ENCODE measurements around the gene FRA10AC1.

Gene FRA10AC1

GRCh38 chr10:93678805-93679587 lies 23.4 kb downstream of the FRA10AC1 start:
- no peak for TF ChIP-seq CTCF (IDR thresholded peaks at IDR 0.05)
- no peak overlapping the region for H3K4me3 ChIP-seq
- DNase-seq (ENCODE audit: low spot score) = no peak

GRCh38 chr10:93678386-93678785 lies 24.0 kb downstream of the FRA10AC1 start:
- no peak overlapping the region for H3K4me3 ChIP-seq
- no peak overlapping the region for H3K27ac ChIP-seq
- no peak for TF ChIP-seq CTCF (IDR thresholded peaks at IDR 0.05)
- no peak for DNase-seq (ENCODE audit: low spot score)

More at GRCh38 chr10:93678805-93679587, 23.4 kb downstream of the FRA10AC1 start:
- H3K27ac ChIP-seq = no peak overlapping the region

GRCh38 chr10:93673791-93674190 lies 28.6 kb downstream of the FRA10AC1 start:
- Histone ChIP-seq H3K27ac (no peak overlapping the region), H3K4me3 (no peak overlapping the region)
- DNase-seq (ENCODE audit: low spot score) = no peak
- TF ChIP-seq CTCF (IDR thresholded peaks at IDR 0.05) = no peak

- no peak for TF ChIP-seq CTCF (IDR thresholded peaks at IDR 0.05)
- H3K4me3 ChIP-seq = no peak overlapping the region
- no peak for DNase-seq (ENCODE audit: low spot score)
- no peak overlapping the region for H3K27ac ChIP-seq
Observed at GRCh38 chr10:93672890-93673289, 29.5 kb downstream of the FRA10AC1 start.

GRCh38 chr10:93672022-93672678 lies 30.2 kb downstream of the FRA10AC1 start:
- no peak for TF ChIP-seq CTCF (IDR thresholded peaks at IDR 0.05)
- no peak overlapping the region for H3K27ac ChIP-seq
- H3K4me3 ChIP-seq = no peak overlapping the region
- DNase-seq (ENCODE audit: low spot score) = no peak

GRCh38 chr10:93671042-93671441 lies 31.4 kb downstream of the FRA10AC1 start:
- DNase-seq (ENCODE audit: low spot score) = no peak
- no peak for TF ChIP-seq CTCF (IDR thresholded peaks at IDR 0.05)
- no peak overlapping the region for H3K4me3 ChIP-seq
- no peak overlapping the region for H3K27ac ChIP-seq

GRCh38 chr10:93670372-93670771 lies 32.0 kb downstream of the FRA10AC1 start:
- no peak overlapping the region for H3K27ac ChIP-seq
- no peak for TF ChIP-seq CTCF (IDR thresholded peaks at IDR 0.05)
- DNase-seq (ENCODE audit: low spot score) = no peak
- H3K4me3 ChIP-seq = no peak overlapping the region
